ENCODE data around the gene TMEM141. TPM values are rescaled to one million over a fixed set of nuclear protein-coding genes. Genes with fewer than 3 reads are reported as not detected.

TMEM141 gene
- total and polyA plus RNA-seq, 2 donors (not counting 3 experiments of a cell fraction or from before 2014, with no cell fraction given), result 43.2 to 146 TPM

DNA sequence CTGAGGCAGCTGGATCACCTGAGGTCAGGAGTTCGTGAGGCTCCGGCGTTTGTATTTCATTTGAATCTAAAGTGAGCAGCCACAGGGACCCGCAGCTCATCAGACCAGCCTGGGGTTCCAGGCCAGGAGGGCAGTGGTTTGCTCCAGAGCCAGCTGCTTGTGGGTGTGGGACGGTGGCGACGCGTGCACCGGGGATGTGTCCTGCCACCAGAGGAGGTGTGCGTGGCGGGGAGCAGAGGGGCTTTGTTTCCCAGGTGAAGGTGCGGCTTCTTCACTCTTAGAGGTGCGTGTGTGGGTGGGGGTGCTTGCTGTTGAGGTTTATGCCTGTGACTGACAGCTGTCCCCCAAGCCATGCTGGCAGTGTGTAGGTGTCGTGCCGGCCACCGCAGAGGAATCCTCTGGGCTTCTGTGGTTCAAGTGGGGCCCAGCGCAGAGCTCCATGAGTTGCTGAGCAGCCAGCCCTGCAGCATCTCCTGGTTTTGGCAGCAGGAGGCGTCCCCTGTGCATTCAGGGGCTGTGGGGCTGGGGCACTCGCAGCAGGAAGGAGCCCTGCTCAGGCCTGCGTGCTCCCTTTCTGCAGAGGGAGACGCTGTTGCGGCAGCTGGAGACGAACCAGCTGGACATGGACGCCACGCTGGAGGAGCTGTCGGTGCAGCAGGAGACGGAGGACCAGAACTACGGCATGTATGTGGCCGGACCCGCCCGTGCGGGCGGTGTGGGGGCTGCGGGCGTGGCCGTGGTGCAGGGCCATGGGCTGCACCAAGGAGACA lies 44.2 kb downstream of the TMEM141 start:
- H3K79me2 ChIP-seq (ENCODE audit: control insufficient read depth, insufficient read depth, low read length), result no peaks in the 10 kb centered on the region
- H3K4me1 ChIP-seq (ENCODE audit: control insufficient read depth, extremely low read depth, insufficient read depth, low read length), result no peaks in the 10 kb centered on the region
- TF ChIP-seq MYC (IDR thresholded peaks at IDR 0.05; ENCODE audit: low read depth, low read length) (no peak), EZH2 (IDR thresholded peaks at IDR 0.05; ENCODE audit: borderline replicate concordance, low read depth, low read length, severe bottlenecking) (no peak), JUN (IDR thresholded peaks at IDR 0.05; ENCODE audit: borderline replicate concordance, insufficient read depth, insufficient read length, low read depth) (no peak), FOS (IDR thresholded peaks at IDR 0.05; ENCODE audit: borderline replicate concordance, insufficient read depth, low read length) (no peak), GATA2 (IDR thresholded peaks at IDR 0.05; ENCODE audit: insufficient read depth, insufficient read length, low read depth, low read length) (no peak), POLR2AphosphoS5 (IDR thresholded peaks at IDR 0.05; ENCODE audit: insufficient read depth, low read depth, low read length) (no peak), POLR2A (IDR thresholded peaks at IDR 0.05; ENCODE audit: low read depth, low read length) (no peak)
- TF ChIP-seq, protein P1, sequence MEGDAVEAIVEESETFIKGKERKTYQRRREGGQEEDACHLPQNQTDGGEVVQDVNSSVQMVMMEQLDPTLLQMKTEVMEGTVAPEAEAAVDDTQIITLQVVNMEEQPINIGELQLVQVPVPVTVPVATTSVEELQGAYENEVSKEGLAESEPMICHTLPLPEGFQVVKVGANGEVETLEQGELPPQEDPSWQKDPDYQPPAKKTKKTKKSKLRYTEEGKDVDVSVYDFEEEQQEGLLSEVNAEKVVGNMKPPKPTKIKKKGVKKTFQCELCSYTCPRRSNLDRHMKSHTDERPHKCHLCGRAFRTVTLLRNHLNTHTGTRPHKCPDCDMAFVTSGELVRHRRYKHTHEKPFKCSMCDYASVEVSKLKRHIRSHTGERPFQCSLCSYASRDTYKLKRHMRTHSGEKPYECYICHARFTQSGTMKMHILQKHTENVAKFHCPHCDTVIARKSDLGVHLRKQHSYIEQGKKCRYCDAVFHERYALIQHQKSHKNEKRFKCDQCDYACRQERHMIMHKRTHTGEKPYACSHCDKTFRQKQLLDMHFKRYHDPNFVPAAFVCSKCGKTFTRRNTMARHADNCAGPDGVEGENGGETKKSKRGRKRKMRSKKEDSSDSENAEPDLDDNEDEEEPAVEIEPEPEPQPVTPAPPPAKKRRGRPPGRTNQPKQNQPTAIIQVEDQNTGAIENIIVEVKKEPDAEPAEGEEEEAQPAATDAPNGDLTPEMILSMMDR (IDR thresholded peaks at IDR 0.05; ENCODE audit: extremely low read depth in 1 of 2, insufficient read depth in 1 of 2, low read depth in 1 of 2, low read length in 2 of 2), result no peak
- TF ChIP-seq, protein P2, sequence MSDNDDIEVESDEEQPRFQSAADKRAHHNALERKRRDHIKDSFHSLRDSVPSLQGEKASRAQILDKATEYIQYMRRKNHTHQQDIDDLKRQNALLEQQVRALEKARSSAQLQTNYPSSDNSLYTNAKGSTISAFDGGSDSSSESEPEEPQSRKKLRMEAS (IDR thresholded peaks at IDR 0.05; ENCODE audit: insufficient read depth, insufficient read length), result no peak
- H3K4me2 ChIP-seq (ENCODE audit: insufficient read depth, low read length), result no peak overlapping the region
- dilution Hi-C loops (cut with MboI; ENCODE audit: extremely low pct_ligation_motif_present, low sequenced_read_pairs) (no loop called here), intact Hi-C loops (cut with micrococcal nuclease) (no loop called here)
- CTCF ChIA-PET, result interaction anchor here (0.6 to 1.4 kb wide), 4 partner anchors 10 to 113 kb away, joined by 3 to 4 read pairs (median 3); no protein-coding TSS in a partner anchor
- no peak overlapping the region for H3K4me3 ChIP-seq (replicated peaks in 1 of 3; ENCODE audit: insufficient read depth in 1 of 3, low read depth in 1 of 3, low read length in 3 of 3)
- DNase-seq (ENCODE audit: low read depth, low spot score) (no peak), FAIRE-seq (no peak)
- H3K36me3 ChIP-seq (ENCODE audit: control insufficient read depth in 2 of 2, extremely low read depth in 1 of 2, insufficient read depth in 2 of 2, low read length in 2 of 2), result peaks cover 4 to 21% of the 10 kb centered on the region in 2 experiments
- H3K27me3 ChIP-seq (ENCODE audit: control insufficient read depth in 2 of 2, insufficient read depth in 2 of 2, low read length in 2 of 2), result no peaks in the 10 kb centered on the region
- BruUV-seq (replicated peaks), result no TSS peak
- H3K9me1 ChIP-seq (replicated peaks; ENCODE audit: control insufficient read depth, extremely low read depth, insufficient read depth, low read length), result no peaks in the 10 kb centered on the region
- POLR2A ChIA-PET, result interaction anchor here (0.6 kb wide), 1 partner anchor 22 kb away, joined by 3 read pairs; no protein-coding TSS in a partner anchor
- H2AFZ ChIP-seq (ENCODE audit: low read depth, low read length), result no peak overlapping the region
- H3K9me3 ChIP-seq (replicated peaks; ENCODE audit: control insufficient read depth, insufficient read depth, low read length), result no peaks in the 10 kb centered on the region
- no peak overlapping the region for H3K27ac ChIP-seq (ENCODE audit: insufficient read depth, low read depth, low read length)
- H4K20me1 ChIP-seq (replicated peaks; ENCODE audit: control insufficient read depth, extremely low read depth, insufficient read depth, low read length), result no peaks in the 10 kb centered on the region
- H3K9ac ChIP-seq (replicated peaks; ENCODE audit: extremely low read depth, insufficient read depth, low read length), result no peak overlapping the region

Measured in endothelial cell of umbilical vein (primary cell).